Activated CD8-positive, alpha-beta T cell treated with anti-CD3 and anti-CD28 coated beads for 36 hours (primary cell): ENCODE measurements around the gene SORCS2. TPM values are rescaled to one million over a fixed set of nuclear protein-coding genes. Genes with fewer than 3 reads are reported as not detected.

Experiments used
- ATAC-seq: fragments of 200-7000 bp; cut with Tn5 transposase; one replicate; pipeline ENCODE4 v1.10.0; 2021; ENCODE audit warnings: mild to moderate bottlenecking, moderate library complexity
- CTCF ChIA-PET: fragments of 350-600 bp; sonication (Branson Sonifier 250); formaldehyde crosslinking; loops from one replicate; lab custom pipeline; 2021; ENCODE audit warnings: antibody characterized with exemption; lab: Charles Lee
- POLR2A ChIA-PET: fragments of 350-600 bp; sonication (Branson Sonifier 250); formaldehyde crosslinking; loops from one replicate; lab custom pipeline; 2021; ENCODE audit warnings: antibody characterized with exemption; lab: Charles Lee
- DNase-seq: peaks from one replicate; pipeline ENCODE4 v3.0.0-alpha.2; 2020
- H3K27ac Mint-ChIP-seq: one replicate; pipeline ENCODE4 v1.8.0; 2021; ENCODE audit warnings: mild to moderate bottlenecking, mixed read lengths
- H3K27me3 Mint-ChIP-seq: one replicate; pipeline ENCODE4 v1.8.0; 2021; ENCODE audit warnings: mixed read lengths
- H3K36me3 Mint-ChIP-seq: one replicate; pipeline ENCODE4 v1.8.0; 2021; ENCODE audit warnings: low read depth, mixed read lengths
- H3K4me1 Mint-ChIP-seq: one replicate; pipeline ENCODE4 v1.8.0; 2021; ENCODE audit warnings: low read depth, mixed read lengths
- H3K4me3 Mint-ChIP-seq: one replicate; pipeline ENCODE4 v1.8.0; 2021; ENCODE audit warnings: mild to moderate bottlenecking, moderate library complexity, mixed read lengths
- H3K9me3 Mint-ChIP-seq: one replicate; pipeline ENCODE4 v1.8.0; 2021; ENCODE audit warnings: mixed read lengths
- CTCF ChIP-seq: fragments of 200-600 bp; IDR thresholded peaks from one replicate; pipeline ENCODE4 v1.8.0; 2022; ENCODE audit warnings: antibody characterized with exemption, mild to moderate bottlenecking
- intact Hi-C: fragments of 100-400 bp; cut with micrococcal nuclease; formaldehyde crosslinking; loops from one replicate; pipeline ENCODE4 v1.10.0; 2022
- total RNA-seq, 2 experiments: library from RNA; stranded (reverse); gene quantifications; one replicate each; pipeline ENCODE4 v1.2.3, GENCODE V29; 2021

SORCS2 gene
- total RNA-seq, 2 experiments from 2014 or later = 0.05 TPM; not detected in 1

DNA sequence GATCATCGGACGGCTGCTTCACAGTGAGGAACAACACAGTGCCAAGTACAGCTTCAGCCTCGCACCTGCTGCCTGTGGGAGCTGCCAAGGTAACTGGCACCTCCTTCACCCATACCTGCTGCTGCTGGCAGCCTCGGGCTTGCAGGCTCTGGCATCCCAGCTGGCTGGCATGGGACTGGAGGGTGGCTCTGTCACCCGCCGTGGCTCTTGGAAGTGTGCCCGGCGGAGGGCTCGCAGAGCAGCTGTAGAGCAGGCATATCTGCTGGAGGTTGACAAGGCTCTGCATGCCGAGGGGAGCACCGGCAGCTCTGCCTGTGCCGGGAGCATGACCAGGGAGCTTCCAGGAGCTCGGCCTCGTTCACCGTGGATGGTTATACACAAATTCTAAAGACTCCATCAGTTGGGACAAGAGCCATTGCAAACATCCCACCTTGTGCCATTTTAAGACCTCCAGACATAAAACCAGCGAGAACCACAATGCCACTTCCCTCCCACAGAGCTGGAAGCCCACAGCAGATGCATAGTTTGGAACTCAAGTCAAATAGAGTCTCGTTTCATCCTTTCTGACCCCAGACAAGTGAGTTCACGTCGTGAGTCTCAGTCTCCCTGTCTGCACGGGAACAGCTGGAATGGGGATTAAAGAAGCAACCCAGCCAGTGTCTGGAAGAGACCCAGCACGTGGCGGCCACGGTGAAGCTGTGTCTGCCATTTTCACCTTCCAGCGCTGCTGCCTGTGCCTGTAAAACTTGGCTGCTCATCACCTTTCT lies 326.7 kb downstream of the SORCS2 start:
- Mint-ChIP-seq H3K9me3 (no peaks in the 10 kb centered on the region), H3K4me1 (no peaks in the 10 kb centered on the region), H3K4me3 (no peak overlapping the region), H3K27me3 (peaks cover 12% of the 10 kb centered on the region), H3K27ac (no peak overlapping the region), H3K36me3 (no peaks in the 10 kb centered on the region)
- ATAC-seq (no peak), DNase-seq (no peak)
- intact Hi-C loops = no loop called here
- TF ChIP-seq CTCF = no peak
- ChIA-PET CTCF (no interaction called here), POLR2A (no interaction called here)

DNA sequence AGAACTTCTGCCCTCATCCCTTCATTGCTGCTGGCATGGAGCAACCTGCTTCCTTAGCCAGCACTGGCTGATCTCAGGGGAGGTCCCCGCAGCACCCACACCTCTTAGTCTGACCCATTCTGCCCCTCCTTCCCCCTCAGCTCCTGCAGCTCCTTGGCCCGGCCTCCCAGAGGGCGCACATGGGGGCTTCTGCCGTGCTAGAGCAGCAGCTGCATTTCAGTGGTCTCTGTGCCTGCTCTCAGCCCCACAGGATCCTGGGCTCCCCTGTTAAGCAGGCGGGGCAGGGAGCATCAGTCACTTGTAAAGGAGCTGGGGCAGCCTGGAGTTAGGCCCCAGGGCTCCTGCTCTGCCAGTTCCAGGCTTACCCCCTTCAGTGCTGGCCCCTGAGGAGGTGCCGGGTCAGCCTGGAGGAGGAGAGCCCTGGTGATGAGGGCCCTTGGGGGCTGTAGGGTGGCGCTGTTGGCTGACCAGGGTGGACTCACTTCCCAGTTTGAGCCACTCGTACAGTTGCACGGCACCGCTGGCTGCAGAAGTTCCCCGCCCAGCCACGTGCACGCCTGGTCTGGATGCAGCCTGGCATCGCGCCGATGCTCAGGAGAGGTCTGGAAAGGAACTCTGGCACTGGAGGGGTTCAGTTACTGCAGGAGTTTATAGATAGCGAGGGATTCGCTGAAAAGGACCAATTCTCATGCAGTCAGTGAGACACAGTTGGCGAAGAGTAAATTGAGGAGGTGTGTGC lies 327.5 kb downstream of the SORCS2 start:
- H3K4me1 Mint-ChIP-seq = peaks cover 4% of the 10 kb centered on the region
- H3K27me3 Mint-ChIP-seq = peaks cover 14% of the 10 kb centered on the region
- POLR2A ChIA-PET = no interaction called here
- no peak overlapping the region for H3K27ac Mint-ChIP-seq
- H3K36me3 Mint-ChIP-seq = no peaks in the 10 kb centered on the region
- no peak for TF ChIP-seq CTCF
- intact Hi-C loops = no loop called here
- no peak for ATAC-seq
- CTCF ChIA-PET = no interaction called here
- no peak for DNase-seq
- H3K4me3 Mint-ChIP-seq = no peak overlapping the region
- no peaks in the 10 kb centered on the region for H3K9me3 Mint-ChIP-seq

GRCh38 chr4:7521666-7522065 lies 329.3 kb downstream of the SORCS2 start:
- peaks cover 4% of the 10 kb centered on the region for H3K4me1 Mint-ChIP-seq
- H3K27me3 Mint-ChIP-seq = peaks cover 23% of the 10 kb centered on the region
- ChIA-PET CTCF (no interaction called here), POLR2A (no interaction called here)
- intact Hi-C loops = no loop called here
- DNase-seq (no peak), ATAC-seq (no peak)
- no peak overlapping the region for H3K4me3 Mint-ChIP-seq
- no peaks in the 10 kb centered on the region for H3K9me3 Mint-ChIP-seq
- no peak overlapping the region for H3K27ac Mint-ChIP-seq
- H3K36me3 Mint-ChIP-seq = no peaks in the 10 kb centered on the region
- no peak for TF ChIP-seq CTCF

DNA sequence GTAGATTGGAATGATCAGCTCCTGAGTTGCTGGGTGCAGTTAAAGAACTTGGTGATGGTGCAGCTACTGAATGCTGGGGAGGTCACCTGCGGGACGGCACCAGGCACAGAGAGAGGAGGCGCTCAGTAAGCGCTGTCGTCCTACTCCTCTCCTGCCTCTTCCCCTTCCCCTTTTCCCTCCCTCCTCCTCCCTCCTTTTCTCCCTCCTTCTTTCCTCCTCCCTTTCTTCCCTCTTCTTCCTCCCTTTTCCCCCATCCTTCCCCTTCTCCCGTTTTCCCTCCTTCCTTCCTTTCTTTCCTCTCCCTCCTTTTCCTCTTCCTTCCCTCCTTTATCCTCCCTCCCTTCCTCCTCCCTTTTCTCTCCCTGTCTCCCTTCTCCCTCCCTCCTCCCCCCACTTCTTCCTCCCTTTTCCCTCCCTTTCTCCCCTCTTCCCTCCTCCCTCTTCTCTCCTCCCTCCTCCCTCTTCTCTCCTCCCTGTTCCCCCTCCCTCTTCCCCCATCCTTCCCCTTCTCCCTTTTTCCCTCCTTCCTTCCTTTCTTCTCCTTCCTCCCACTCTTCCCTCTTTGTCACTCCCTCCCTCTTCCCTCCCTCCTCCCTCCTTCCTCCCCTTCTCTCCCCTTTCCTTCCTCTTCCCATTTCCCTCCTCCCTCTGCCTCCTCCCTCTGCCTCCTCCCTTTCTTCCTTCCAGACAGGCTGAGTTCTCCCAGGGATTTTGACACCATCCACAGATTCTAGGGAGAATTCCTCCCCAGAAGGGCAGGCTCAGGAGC lies 330.3 kb downstream of the SORCS2 start:
- Mint-ChIP-seq H3K36me3 (no peaks in the 10 kb centered on the region), H3K27ac (no peak overlapping the region), H3K9me3 (no peaks in the 10 kb centered on the region), H3K4me1 (peaks cover 4% of the 10 kb centered on the region), H3K27me3 (peaks cover 23% of the 10 kb centered on the region), H3K4me3 (no peak overlapping the region)
- POLR2A ChIA-PET = no interaction called here
- TF ChIP-seq CTCF = no peak
- DNase-seq = no peak
- ATAC-seq = no peak
- CTCF ChIA-PET = no interaction called here
- intact Hi-C loops = no loop called here
